Progenitor cell of endocrine pancreas (in vitro differentiated cells): ENCODE measurements around the gene FYN. TPM values are rescaled to one million over a fixed set of nuclear protein-coding genes. Genes with fewer than 3 reads are reported as not detected.

ENCODE experiments used
- DNase-seq: peaks from one replicate; pipeline ENCODE4 v3.0.0; 2021; ENCODE audit warnings: low spot score; ENCODE audit not compliant: unreplicated experiment
- H3K27ac Mint-ChIP-seq: 2 replicates; pipeline ENCODE4 v1.8.0; 2021; ENCODE audit warnings: mild to moderate bottlenecking, moderate library complexity, mixed read lengths
- H3K27me3 Mint-ChIP-seq: 2 replicates; pipeline ENCODE4 v1.8.0; 2021; ENCODE audit warnings: mixed read lengths
- H3K36me3 Mint-ChIP-seq: 2 replicates; pipeline ENCODE4 v1.8.0; 2022; ENCODE audit warnings: mixed read lengths; ENCODE audit not compliant: insufficient read depth
- H3K4me1 Mint-ChIP-seq: 2 replicates; pipeline ENCODE4 v1.8.0; 2021; ENCODE audit warnings: low read depth, mixed read lengths
- H3K4me3 Mint-ChIP-seq: 2 replicates; pipeline ENCODE4 v1.8.0; 2021; ENCODE audit warnings: low read depth, mild to moderate bottlenecking, moderate library complexity, mixed read lengths
- H3K9me3 Mint-ChIP-seq: 2 replicates; pipeline ENCODE4 v1.8.0; 2021; ENCODE audit warnings: low read depth, mixed read lengths
- CTCF ChIP-seq: fragments of 200-600 bp; sonication (generic); IDR thresholded peaks from one replicate; pipeline ENCODE4 v1.5.0; 2021; ENCODE audit warnings: antibody characterized with exemption, mild to moderate bottlenecking; ENCODE audit not compliant: unreplicated experiment
- total RNA-seq: library from RNA; stranded (reverse); gene quantifications from 2 replicates; pipeline ENCODE4 v1.2.1, GENCODE V29; 2021

The FYN gene
- total RNA-seq, 1 donor from 2014 or later: 169 TPM

GRCh38 chr6:111740506-111740905, 132.7 kb downstream of the FYN start:
- H3K4me3 Mint-ChIP-seq: no peak overlapping the region
- TF ChIP-seq CTCF: no peak
- no peak for DNase-seq
- H3K27ac Mint-ChIP-seq: no peak overlapping the region
- no peaks in the 10 kb centered on the region for H3K9me3 Mint-ChIP-seq
- H3K36me3 Mint-ChIP-seq: peaks cover 13% of the 10 kb centered on the region
- no peaks in the 10 kb centered on the region for H3K27me3 Mint-ChIP-seq
- H3K4me1 Mint-ChIP-seq: peaks cover 31% of the 10 kb centered on the region

GRCh38 chr6:111739257-111739696, 134.0 kb downstream of the FYN start:
- Mint-ChIP-seq H3K4me1 (peaks cover 42% of the 10 kb centered on the region), H3K9me3 (no peaks in the 10 kb centered on the region), H3K27ac (peak overlapping the region; percentile 13), H3K27me3 (no peaks in the 10 kb centered on the region), H3K36me3 (peaks cover 16% of the 10 kb centered on the region), H3K4me3 (no peak overlapping the region)
- no peak for TF ChIP-seq CTCF
- no peak for DNase-seq

- H3K4me1 Mint-ChIP-seq: peaks cover 42% of the 10 kb centered on the region
- peaks cover 18% of the 10 kb centered on the region for H3K36me3 Mint-ChIP-seq
- TF ChIP-seq CTCF: no peak
- H3K4me3 Mint-ChIP-seq: no peak overlapping the region
- H3K27me3 Mint-ChIP-seq: no peaks in the 10 kb centered on the region
- no peaks in the 10 kb centered on the region for H3K9me3 Mint-ChIP-seq
- DNase-seq: no peak
- peak overlapping the region; percentile 13 for H3K27ac Mint-ChIP-seq
Observed at GRCh38 chr6:111738631-111739030, 134.6 kb downstream of the FYN start.

GRCh38 chr6:111738156-111738555, 135.1 kb downstream of the FYN start:
- TF ChIP-seq CTCF: no peak

GRCh38 chr6:111737065-111737521, 136.2 kb downstream of the FYN start:
- peaks cover 41% of the 10 kb centered on the region for H3K4me1 Mint-ChIP-seq
- H3K9me3 Mint-ChIP-seq: peaks cover 8% of the 10 kb centered on the region
- DNase-seq: no peak
- peaks cover 24% of the 10 kb centered on the region for H3K36me3 Mint-ChIP-seq
- no peak overlapping the region for H3K4me3 Mint-ChIP-seq
- TF ChIP-seq CTCF: no peak
- H3K27ac Mint-ChIP-seq: peak overlapping the region; percentile 78
- H3K27me3 Mint-ChIP-seq: no peaks in the 10 kb centered on the region

More at GRCh38 chr6:111738156-111738555, 135.1 kb downstream of the FYN start:
- Mint-ChIP-seq H3K4me1 (peaks cover 42% of the 10 kb centered on the region), H3K27ac (peak overlapping the region; percentile 78), H3K4me3 (no peak overlapping the region), H3K27me3 (no peaks in the 10 kb centered on the region), H3K36me3 (peaks cover 17% of the 10 kb centered on the region), H3K9me3 (peaks cover 3% of the 10 kb centered on the region)
- no peak for DNase-seq
